HepG2 (cell line): ENCODE measurements around the gene ARL6IP4. TPM values are rescaled to one million over a fixed set of nuclear protein-coding genes. Genes with fewer than 3 reads are reported as not detected.
A peak's percentile ranks its signal among the peaks of the same experiment; 100 is the strongest.

Source experiments
- CCAR2 ChIP-seq: fragments of 200-400 bp; formaldehyde crosslinking; optimal IDR thresholded peaks from 2 replicates; pipeline ENCODE3; 2018; ENCODE audit warnings: low read depth, mild to moderate bottlenecking, low read length, moderate library complexity
- CEBPG ChIP-seq: IDR thresholded peaks from 2 replicates; pipeline ENCODE4 v1.6.1; 2016
- CENPX ChIP-seq: sonication (generic); formaldehyde crosslinking; IDR thresholded peaks from 2 replicates; pipeline ENCODE4 v1.9.0; 2021; ENCODE audit warnings: mild to moderate bottlenecking, missing genetic modification reagents, moderate library complexity
- FOXJ3 ChIP-seq: sonication (generic); formaldehyde crosslinking; IDR thresholded peaks from 2 replicates; pipeline ENCODE4 v1.4.0; 2020; ENCODE audit warnings: missing genetic modification reagents, mild to moderate bottlenecking, borderline replicate concordance
- HDAC6 ChIP-seq: fragments of 200-600 bp; sonication (generic); IDR thresholded peaks from 2 replicates; pipeline ENCODE4 v1.7.0; 2017; ENCODE audit warnings: mild to moderate bottlenecking, antibody characterized with exemption, low read length, low read depth
- HMGA1 ChIP-seq: sonication (generic); formaldehyde crosslinking; conservative IDR thresholded peaks from 2 replicates; pipeline ENCODE4 v1.4.0; 2020; ENCODE audit warnings: missing genetic modification reagents
- HOXA5 ChIP-seq: sonication (generic); formaldehyde crosslinking; IDR thresholded peaks from 2 replicates; pipeline ENCODE4 v1.4.0; 2020; ENCODE audit warnings: missing genetic modification reagents
- PRPF4 ChIP-seq: fragments of 200-400 bp; formaldehyde crosslinking; IDR thresholded peaks from 2 replicates; pipeline ENCODE4 v1.6.1; 2016; ENCODE audit warnings: low read length, low read depth; ENCODE audit not compliant: poor library complexity, severe bottlenecking
- TSC22D2 ChIP-seq: sonication (generic); formaldehyde crosslinking; IDR thresholded peaks from 2 replicates; pipeline ENCODE4 v1.5.1; 2020; ENCODE audit warnings: missing genetic modification reagents, mild to moderate bottlenecking, borderline replicate concordance
- ZNF180 ChIP-seq: sonication (generic); formaldehyde crosslinking; IDR thresholded peaks from 2 replicates; pipeline ENCODE4 v1.4.0; 2020; ENCODE audit warnings: low read depth, missing genetic modification reagents, borderline replicate concordance
- ZNF230 ChIP-seq: sonication (generic); formaldehyde crosslinking; IDR thresholded peaks from 2 replicates; pipeline ENCODE4 v1.4.0; 2020; ENCODE audit warnings: mild to moderate bottlenecking, missing genetic modification reagents
- ZNF33B ChIP-seq: sonication (generic); formaldehyde crosslinking; IDR thresholded peaks from 2 replicates; pipeline ENCODE4 v1.5.1; 2020; ENCODE audit warnings: mild to moderate bottlenecking, missing genetic modification reagents
- ZNF468 ChIP-seq: sonication (generic); formaldehyde crosslinking; IDR thresholded peaks from 2 replicates; pipeline ENCODE4 v1.8.0; 2022; ENCODE audit warnings: mild to moderate bottlenecking, moderate library complexity, missing genetic modification reagents
- polyA plus RNA-seq, 8 experiments: library from polyadenylated mRNA; depleted of rRNA in 3 of 8; stranded (reverse) in 7 of 8; unstranded in 1 of 8; fragments of >200 nt; fragmentation: Illumina TruSeq in 4 of 8; extraction: Trizol in 4 of 8; gene quantifications; 2 replicates each; pipeline versions ENCODE4 v1.2.1 to v1.2.3, GENCODE V29; 2011 to 2016; ENCODE audit warnings: low read depth in 4 of 8, missing spikeins in 1 of 8, mixed read lengths in 1 of 8; ENCODE audit not compliant: insufficient read depth in 1 of 8
- total RNA-seq, 5 experiments: library from RNA; depleted of rRNA; stranded (reverse); fragments of >200 nt; fragmentation: Illumina TruSeq; extraction: Trizol; gene quantifications; 2 replicates each; pipeline ENCODE4 v1.2.3, GENCODE V29; 2016; ENCODE audit warnings: low read depth in 1 of 5
- TF ChIP-seq, protein P1 (sequence below): sonication (generic); formaldehyde crosslinking; IDR thresholded peaks from 2 replicates; pipeline ENCODE4 v1.5.0; 2020; ENCODE audit warnings: mild to moderate bottlenecking, missing genetic modification reagents
- TF ChIP-seq, protein P2 (sequence below): sonication (generic); formaldehyde crosslinking; IDR thresholded peaks from 2 replicates; pipeline ENCODE4 v1.5.0; 2020; ENCODE audit warnings: mild to moderate bottlenecking, missing genetic modification reagents
- TF ChIP-seq, protein P3 (sequence below): sonication (generic); formaldehyde crosslinking; IDR thresholded peaks from 2 replicates; pipeline ENCODE4 v1.8.0; 2022; ENCODE audit warnings: mild to moderate bottlenecking, missing genetic modification reagents
- TF ChIP-seq, protein P4 (sequence below): sonication (generic); formaldehyde crosslinking; IDR thresholded peaks from 2 replicates; pipeline ENCODE4 v1.5.1; 2020; ENCODE audit warnings: mild to moderate bottlenecking, missing genetic modification reagents
- TF ChIP-seq, protein P5 (sequence below): sonication (generic); formaldehyde crosslinking; conservative IDR thresholded peaks from 2 replicates; pipeline ENCODE4 v1.8.0; 2022; ENCODE audit warnings: low read depth, missing genetic modification reagents

Gene ARL6IP4
- total and polyA plus RNA-seq, 2 of the 13 experiments (the other 11 are each of a cell fraction or from before 2014, with no cell fraction given) = 155 to 220 TPM

GRCh38 chr12:122984612-122985337 lies 4.3 kb downstream of the ARL6IP4 start (continued):
- TF ChIP-seq, protein P1, sequence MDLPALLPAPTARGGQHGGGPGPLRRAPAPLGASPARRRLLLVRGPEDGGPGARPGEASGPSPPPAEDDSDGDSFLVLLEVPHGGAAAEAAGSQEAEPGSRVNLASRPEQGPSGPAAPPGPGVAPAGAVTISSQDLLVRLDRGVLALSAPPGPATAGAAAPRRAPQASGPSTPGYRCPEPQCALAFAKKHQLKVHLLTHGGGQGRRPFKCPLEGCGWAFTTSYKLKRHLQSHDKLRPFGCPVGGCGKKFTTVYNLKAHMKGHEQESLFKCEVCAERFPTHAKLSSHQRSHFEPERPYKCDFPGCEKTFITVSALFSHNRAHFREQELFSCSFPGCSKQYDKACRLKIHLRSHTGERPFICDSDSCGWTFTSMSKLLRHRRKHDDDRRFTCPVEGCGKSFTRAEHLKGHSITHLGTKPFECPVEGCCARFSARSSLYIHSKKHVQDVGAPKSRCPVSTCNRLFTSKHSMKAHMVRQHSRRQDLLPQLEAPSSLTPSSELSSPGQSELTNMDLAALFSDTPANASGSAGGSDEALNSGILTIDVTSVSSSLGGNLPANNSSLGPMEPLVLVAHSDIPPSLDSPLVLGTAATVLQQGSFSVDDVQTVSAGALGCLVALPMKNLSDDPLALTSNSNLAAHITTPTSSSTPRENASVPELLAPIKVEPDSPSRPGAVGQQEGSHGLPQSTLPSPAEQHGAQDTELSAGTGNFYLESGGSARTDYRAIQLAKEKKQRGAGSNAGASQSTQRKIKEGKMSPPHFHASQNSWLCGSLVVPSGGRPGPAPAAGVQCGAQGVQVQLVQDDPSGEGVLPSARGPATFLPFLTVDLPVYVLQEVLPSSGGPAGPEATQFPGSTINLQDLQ = no peak
- TF ChIP-seq HOXA5 (no peak), HMGA1 (CRISPR knock-in tag) (no peak), ZNF180 (no peak), TSC22D2 (peak; percentile 74; the same call in 1 of the 2 replicates), CCAR2 (no peak), CEBPG (CRISPR knock-in tag) (peak; percentile 51), HDAC6 (no peak), CENPX (CRISPR knock-in tag) (no peak), ZNF33B (CRISPR knock-in tag) (no peak), FOXJ3 (CRISPR knock-in tag) (0 out of 2 replicates have a peak, but pooled peaks have one; percentile 18), PRPF4 (no peak), ZNF230 (CRISPR knock-in tag) (0 out of 2 replicates have a peak, but pooled peaks have one; percentile 12), ZNF468 (CRISPR knock-in tag) (no peak)
- TF ChIP-seq, protein P2, sequence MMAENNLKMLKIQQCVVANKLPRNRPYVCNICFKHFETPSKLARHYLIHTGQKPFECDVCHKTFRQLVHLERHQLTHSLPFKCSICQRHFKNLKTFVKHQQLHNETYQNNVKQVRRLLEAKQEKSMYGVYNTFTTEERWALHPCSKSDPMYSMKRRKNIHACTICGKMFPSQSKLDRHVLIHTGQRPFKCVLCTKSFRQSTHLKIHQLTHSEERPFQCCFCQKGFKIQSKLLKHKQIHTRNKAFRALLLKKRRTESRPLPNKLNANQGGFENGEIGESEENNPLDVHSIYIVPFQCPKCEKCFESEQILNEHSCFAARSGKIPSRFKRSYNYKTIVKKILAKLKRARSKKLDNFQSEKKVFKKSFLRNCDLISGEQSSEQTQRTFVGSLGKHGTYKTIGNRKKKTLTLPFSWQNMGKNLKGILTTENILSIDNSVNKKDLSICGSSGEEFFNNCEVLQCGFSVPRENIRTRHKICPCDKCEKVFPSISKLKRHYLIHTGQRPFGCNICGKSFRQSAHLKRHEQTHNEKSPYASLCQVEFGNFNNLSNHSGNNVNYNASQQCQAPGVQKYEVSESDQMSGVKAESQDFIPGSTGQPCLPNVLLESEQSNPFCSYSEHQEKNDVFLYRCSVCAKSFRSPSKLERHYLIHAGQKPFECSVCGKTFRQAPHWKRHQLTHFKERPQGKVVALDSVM (CRISPR knock-in tag) = no peak
- TF ChIP-seq, protein P3, sequence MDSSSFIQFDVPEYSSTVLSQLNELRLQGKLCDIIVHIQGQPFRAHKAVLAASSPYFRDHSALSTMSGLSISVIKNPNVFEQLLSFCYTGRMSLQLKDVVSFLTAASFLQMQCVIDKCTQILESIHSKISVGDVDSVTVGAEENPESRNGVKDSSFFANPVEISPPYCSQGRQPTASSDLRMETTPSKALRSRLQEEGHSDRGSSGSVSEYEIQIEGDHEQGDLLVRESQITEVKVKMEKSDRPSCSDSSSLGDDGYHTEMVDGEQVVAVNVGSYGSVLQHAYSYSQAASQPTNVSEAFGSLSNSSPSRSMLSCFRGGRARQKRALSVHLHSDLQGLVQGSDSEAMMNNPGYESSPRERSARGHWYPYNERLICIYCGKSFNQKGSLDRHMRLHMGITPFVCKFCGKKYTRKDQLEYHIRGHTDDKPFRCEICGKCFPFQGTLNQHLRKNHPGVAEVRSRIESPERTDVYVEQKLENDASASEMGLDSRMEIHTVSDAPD (CRISPR knock-in tag) = 0 out of 2 replicates have a peak, but pooled peaks have one; percentile 61
- TF ChIP-seq, protein P4, sequence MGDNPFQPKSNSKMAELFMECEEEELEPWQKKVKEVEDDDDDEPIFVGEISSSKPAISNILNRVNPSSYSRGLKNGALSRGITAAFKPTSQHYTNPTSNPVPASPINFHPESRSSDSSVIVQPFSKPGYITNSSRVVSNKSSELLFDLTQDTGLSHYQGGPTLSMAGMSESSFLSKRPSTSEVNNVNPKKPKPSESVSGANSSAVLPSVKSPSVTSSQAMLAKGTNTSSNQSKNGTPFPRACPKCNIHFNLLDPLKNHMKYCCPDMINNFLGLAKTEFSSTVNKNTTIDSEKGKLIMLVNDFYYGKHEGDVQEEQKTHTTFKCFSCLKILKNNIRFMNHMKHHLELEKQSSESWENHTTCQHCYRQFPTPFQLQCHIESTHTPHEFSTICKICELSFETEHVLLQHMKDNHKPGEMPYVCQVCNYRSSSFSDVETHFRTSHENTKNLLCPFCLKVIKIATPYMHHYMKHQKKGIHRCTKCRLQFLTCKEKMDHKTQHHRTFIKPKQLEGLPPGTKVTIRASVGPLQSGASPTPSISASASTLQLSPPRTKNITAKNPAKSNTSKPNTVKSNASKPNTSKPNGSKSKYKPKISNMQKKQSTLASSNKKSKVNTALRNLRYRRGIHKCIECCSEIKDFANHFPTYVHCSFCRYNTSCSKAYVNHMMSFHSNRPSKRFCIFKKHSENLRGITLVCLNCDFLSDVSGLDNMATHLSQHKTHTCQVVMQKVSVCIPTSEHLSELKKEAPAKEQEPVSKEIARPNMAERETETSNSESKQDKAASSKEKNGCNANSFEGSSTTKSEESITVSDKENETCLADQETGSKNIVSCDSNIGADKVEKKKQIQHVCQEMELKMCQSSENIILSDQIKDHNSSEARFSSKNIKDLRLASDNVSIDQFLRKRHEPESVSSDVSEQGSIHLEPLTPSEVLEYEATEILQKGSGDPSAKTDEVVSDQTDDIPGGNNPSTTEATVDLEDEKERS (CRISPR knock-in tag) = peak; percentile 70; the same call in 1 of the 2 replicates
- TF ChIP-seq, protein P5, sequence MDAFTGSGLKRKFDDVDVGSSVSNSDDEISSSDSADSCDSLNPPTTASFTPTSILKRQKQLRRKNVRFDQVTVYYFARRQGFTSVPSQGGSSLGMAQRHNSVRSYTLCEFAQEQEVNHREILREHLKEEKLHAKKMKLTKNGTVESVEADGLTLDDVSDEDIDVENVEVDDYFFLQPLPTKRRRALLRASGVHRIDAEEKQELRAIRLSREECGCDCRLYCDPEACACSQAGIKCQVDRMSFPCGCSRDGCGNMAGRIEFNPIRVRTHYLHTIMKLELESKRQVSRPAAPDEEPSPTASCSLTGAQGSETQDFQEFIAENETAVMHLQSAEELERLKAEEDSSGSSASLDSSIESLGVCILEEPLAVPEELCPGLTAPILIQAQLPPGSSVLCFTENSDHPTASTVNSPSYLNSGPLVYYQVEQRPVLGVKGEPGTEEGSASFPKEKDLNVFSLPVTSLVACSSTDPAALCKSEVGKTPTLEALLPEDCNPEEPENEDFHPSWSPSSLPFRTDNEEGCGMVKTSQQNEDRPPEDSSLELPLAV = no peak
